Activated naive CD8-positive, alpha-beta T cell treated with anti-CD3 and anti-CD28 coated beads for 36 hours (primary cell): Measurements from ENCODE around the gene PCDH1. TPM values are rescaled to one million over a fixed set of nuclear protein-coding genes. Genes with fewer than 3 reads are reported as not detected.

Source experiments
- DNase-seq: peaks from one replicate; pipeline ENCODE4 v3.0.0; 2021
- H3K27ac Mint-ChIP-seq: one replicate; pipeline ENCODE4 v1.8.0; 2022; ENCODE audit warnings: mild to moderate bottlenecking, moderate library complexity, mixed read lengths
- H3K27me3 Mint-ChIP-seq: one replicate; pipeline ENCODE4 v1.8.0; 2022; ENCODE audit warnings: mild to moderate bottlenecking, mixed read lengths
- H3K36me3 Mint-ChIP-seq: one replicate; pipeline ENCODE4 v1.8.0; 2021; ENCODE audit warnings: mild to moderate bottlenecking, mixed read lengths
- H3K4me1 Mint-ChIP-seq: one replicate; pipeline ENCODE4 v1.8.0; 2021; ENCODE audit warnings: mixed read lengths
- H3K4me3 Mint-ChIP-seq: one replicate; pipeline ENCODE4 v1.8.0; 2022; ENCODE audit warnings: mild to moderate bottlenecking, moderate library complexity, mixed read lengths
- H3K9me3 Mint-ChIP-seq: one replicate; pipeline ENCODE4 v1.8.0; 2022; ENCODE audit warnings: mixed read lengths
- total RNA-seq, 2 experiments: library from RNA; stranded (reverse); gene quantifications; one replicate each; pipeline ENCODE4 v1.2.3, GENCODE V29; 2021

The PCDH1 gene
- total RNA-seq, 2 experiments from 2014 or later = not detected

- H3K9me3 Mint-ChIP-seq = no peaks in the 10 kb centered on the region
- H3K27me3 Mint-ChIP-seq = peaks cover 68% of the 10 kb centered on the region
- H3K4me1 Mint-ChIP-seq = no peaks in the 10 kb centered on the region
- no peaks in the 10 kb centered on the region for H3K36me3 Mint-ChIP-seq
- no peak for DNase-seq
- H3K27ac Mint-ChIP-seq = no peak overlapping the region
- no peak overlapping the region for H3K4me3 Mint-ChIP-seq
Observed at GRCh38 chr5:141808857-141809256, 69.4 kb downstream of the PCDH1 start.

GRCh38 chr5:141807732-141808131 is 70.5 kb downstream of the PCDH1 start:
- no peaks in the 10 kb centered on the region for H3K4me1 Mint-ChIP-seq
- H3K36me3 Mint-ChIP-seq = no peaks in the 10 kb centered on the region
- H3K27me3 Mint-ChIP-seq = peaks cover 70% of the 10 kb centered on the region
- no peak overlapping the region for H3K4me3 Mint-ChIP-seq
- no peak overlapping the region for H3K27ac Mint-ChIP-seq
- H3K9me3 Mint-ChIP-seq = no peaks in the 10 kb centered on the region
- DNase-seq = no peak

GRCh38 chr5:141807329-141807728 is 70.9 kb downstream of the PCDH1 start:
- no peaks in the 10 kb centered on the region for H3K9me3 Mint-ChIP-seq
- no peaks in the 10 kb centered on the region for H3K36me3 Mint-ChIP-seq
- H3K4me1 Mint-ChIP-seq = no peaks in the 10 kb centered on the region
- peaks cover 66% of the 10 kb centered on the region for H3K27me3 Mint-ChIP-seq
- no peak overlapping the region for H3K27ac Mint-ChIP-seq
- H3K4me3 Mint-ChIP-seq = no peak overlapping the region
- DNase-seq = no peak

- no peak for DNase-seq
- Mint-ChIP-seq H3K36me3 (no peaks in the 10 kb centered on the region), H3K27ac (no peak overlapping the region), H3K4me1 (no peaks in the 10 kb centered on the region), H3K4me3 (no peak overlapping the region), H3K27me3 (peaks cover 60% of the 10 kb centered on the region), H3K9me3 (no peaks in the 10 kb centered on the region)
Observed at GRCh38 chr5:141806626-141807025, 71.6 kb downstream of the PCDH1 start.

- no peak overlapping the region for H3K4me3 Mint-ChIP-seq
- no peaks in the 10 kb centered on the region for H3K9me3 Mint-ChIP-seq
- H3K27ac Mint-ChIP-seq = no peak overlapping the region
- H3K4me1 Mint-ChIP-seq = no peaks in the 10 kb centered on the region
- DNase-seq = no peak
- H3K27me3 Mint-ChIP-seq = peaks cover 54% of the 10 kb centered on the region
- H3K36me3 Mint-ChIP-seq = no peaks in the 10 kb centered on the region
Observed at GRCh38 chr5:141805874-141806595, 72.2 kb downstream of the PCDH1 start.

- H3K27me3 Mint-ChIP-seq = peaks cover 46% of the 10 kb centered on the region
- H3K4me3 Mint-ChIP-seq = no peak overlapping the region
- no peaks in the 10 kb centered on the region for H3K4me1 Mint-ChIP-seq
- H3K27ac Mint-ChIP-seq = no peak overlapping the region
- no peak for DNase-seq
- no peaks in the 10 kb centered on the region for H3K9me3 Mint-ChIP-seq
- H3K36me3 Mint-ChIP-seq = no peaks in the 10 kb centered on the region
Observed at GRCh38 chr5:141804475-141804874, 73.7 kb downstream of the PCDH1 start.

Other genes with a start within 250 kb of the PCDH1 start
- gene HDAC3, start 241.6 kb downstream of the PCDH1 start, total RNA-seq = 10 to 100 TPM; 83.4 to 84.6 TPM
- gene RELL2, start 241.4 kb downstream of the PCDH1 start, total RNA-seq = 10 to 100 TPM; 26.8 to 27.3 TPM
- 10 to 100 TPM; 22.4 to 24.8 TPM for gene FCHSD1, start 227.0 kb downstream of the PCDH1 start, total RNA-seq
- gene ARAP3, start 196.2 kb downstream of the PCDH1 start, total RNA-seq = 1 to 10 TPM; 4.1 to 5.7 TPM
- gene DELE1, start 45.5 kb upstream of the PCDH1 start, total RNA-seq = 10 to 100 TPM; 46.4 to 51.6 TPM
- gene PCDH12, start 79.8 kb upstream of the PCDH1 start, total RNA-seq = 1 to 10 TPM; 1.3 to 1.5 TPM
- 10 to 100 TPM; 44.9 to 45.4 TPM for gene RNF14, start 90.7 kb upstream of the PCDH1 start, total RNA-seq
- 100 to 1,000 TPM; 140 to 148 TPM for gene GNPDA1, start 134.6 kb upstream of the PCDH1 start, total RNA-seq
- gene NDFIP1, start 230.4 kb upstream of the PCDH1 start, total RNA-seq = 100 to 1,000 TPM in 1 of 2 experiments, 10 to 100 TPM in 1; 97.3 to 100 TPM